Gastroesophageal sphincter (tissue), 3 donors: ENCODE measurements around the gene CRYBG3.

Source experiments
- POLR2A ChIP-seq, 2 donors: fragments of 450-650 bp; IDR thresholded peaks; one replicate each; pipeline ENCODE4 v1.6.1; 2017; ENCODE audit warnings: antibody characterized with exemption in 2 of 2, mild to moderate bottlenecking in 2 of 2, moderate library complexity in 1 of 2
- TF ChIP-seq, protein P1 (sequence below), 4 experiments: fragments of 200-600 bp in 2 of 4; fragments of 450-650 bp in 2 of 4; sonication (generic) in 1 of 4; IDR thresholded peaks; one replicate each; pipeline ENCODE4 v1.5.1; 2017 to 2019; ENCODE audit warnings: antibody characterized with exemption in 4 of 4, mild to moderate bottlenecking in 2 of 4, moderate library complexity in 2 of 4

DNA sequence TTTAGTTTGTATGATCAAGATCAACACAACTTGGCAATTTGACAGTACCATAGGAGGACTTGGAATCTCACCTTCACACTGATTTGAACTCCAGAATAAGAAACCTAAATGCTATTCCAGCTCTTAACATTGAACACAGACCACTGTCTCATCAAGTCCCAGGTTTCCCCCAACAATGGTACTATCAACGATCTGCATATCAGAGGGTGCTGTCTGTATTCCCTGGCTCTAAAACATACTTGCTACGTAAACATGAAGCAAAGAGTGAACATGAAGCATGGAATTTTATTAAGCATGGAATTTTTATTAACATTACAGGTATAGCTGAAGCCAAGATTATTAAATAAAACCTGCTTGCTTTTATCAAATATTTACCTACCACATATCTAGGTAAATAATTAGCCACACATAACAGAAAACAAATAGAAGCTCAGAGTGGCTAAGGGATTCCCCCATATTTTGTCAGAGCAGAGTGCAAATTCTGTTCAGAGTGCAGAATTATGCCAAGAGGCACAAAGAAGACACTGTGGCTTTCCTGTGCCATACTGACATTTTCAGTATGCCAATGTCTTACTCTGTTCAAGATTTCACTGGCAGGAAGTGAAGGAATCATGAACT is 172.6 kb downstream of the CRYBG3 start:
- TF ChIP-seq, protein P1, sequence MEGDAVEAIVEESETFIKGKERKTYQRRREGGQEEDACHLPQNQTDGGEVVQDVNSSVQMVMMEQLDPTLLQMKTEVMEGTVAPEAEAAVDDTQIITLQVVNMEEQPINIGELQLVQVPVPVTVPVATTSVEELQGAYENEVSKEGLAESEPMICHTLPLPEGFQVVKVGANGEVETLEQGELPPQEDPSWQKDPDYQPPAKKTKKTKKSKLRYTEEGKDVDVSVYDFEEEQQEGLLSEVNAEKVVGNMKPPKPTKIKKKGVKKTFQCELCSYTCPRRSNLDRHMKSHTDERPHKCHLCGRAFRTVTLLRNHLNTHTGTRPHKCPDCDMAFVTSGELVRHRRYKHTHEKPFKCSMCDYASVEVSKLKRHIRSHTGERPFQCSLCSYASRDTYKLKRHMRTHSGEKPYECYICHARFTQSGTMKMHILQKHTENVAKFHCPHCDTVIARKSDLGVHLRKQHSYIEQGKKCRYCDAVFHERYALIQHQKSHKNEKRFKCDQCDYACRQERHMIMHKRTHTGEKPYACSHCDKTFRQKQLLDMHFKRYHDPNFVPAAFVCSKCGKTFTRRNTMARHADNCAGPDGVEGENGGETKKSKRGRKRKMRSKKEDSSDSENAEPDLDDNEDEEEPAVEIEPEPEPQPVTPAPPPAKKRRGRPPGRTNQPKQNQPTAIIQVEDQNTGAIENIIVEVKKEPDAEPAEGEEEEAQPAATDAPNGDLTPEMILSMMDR (IDR thresholded peaks at IDR 0.05), result no peak
- no peak for TF ChIP-seq POLR2A (IDR thresholded peaks at IDR 0.05)
